SK-N-MC (cell line): ENCODE data around the gene VPS54.

Experiments used
- EZH2 ChIP-seq: fragments of 200-600 bp; sonication (generic); IDR thresholded peaks from one replicate; pipeline ENCODE4 v1.6.1; 2017; ENCODE audit warnings: antibody characterized with exemption
- POLR2AphosphoS5 ChIP-seq: IDR thresholded peaks from 2 replicates; pipeline ENCODE4 v1.6.1; 2012; ENCODE audit warnings: mild to moderate bottlenecking, low read depth, low read length, borderline replicate concordance

DNA sequence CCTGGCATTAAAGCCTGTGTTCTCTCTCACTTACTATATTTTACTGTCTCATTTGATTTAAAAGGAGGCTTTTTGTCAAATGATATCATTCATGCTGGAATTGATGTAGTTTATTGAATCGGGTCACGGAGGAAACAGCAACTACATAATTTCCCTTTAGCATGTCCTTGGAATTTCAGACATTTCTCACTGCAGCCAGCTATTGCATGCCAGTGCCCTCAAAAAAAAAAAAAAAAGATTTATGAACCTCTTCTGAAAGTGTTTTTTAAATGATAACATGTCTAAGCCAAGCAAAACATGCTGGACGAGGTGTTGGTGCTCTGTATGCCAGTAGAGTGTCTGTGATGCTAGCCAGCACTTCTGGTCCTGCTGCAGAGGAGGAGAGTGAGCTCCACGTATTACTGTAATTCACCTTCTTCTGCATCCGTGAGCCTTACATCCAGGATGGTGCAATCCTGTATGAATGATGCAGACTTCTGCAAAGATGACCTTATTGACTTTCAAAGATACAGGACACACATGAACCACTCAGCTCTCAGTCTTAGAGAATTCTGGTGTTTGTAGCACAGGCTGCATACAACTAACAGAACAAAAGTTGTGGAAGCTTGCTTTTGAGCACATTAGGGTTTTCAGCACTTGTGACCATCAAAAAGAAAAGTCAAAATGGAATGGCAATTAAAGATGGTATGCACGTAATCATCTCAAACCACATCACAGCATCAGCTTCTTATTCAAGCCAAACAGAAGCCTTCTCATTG, 146.5 kb downstream of the VPS54 start:
- no peak for TF ChIP-seq POLR2AphosphoS5
- TF ChIP-seq EZH2, result no peak
